WI38 (cell line): ENCODE results near the gene NT5DC4.
"Not testable (repeated sequence)": the region's sequence is repeated elsewhere in the genome, so short reads cannot be mapped to it uniquely, and the experiment has no call there.

Experiments
- H3K4me3 ChIP-seq: 2 replicates; pipeline ENCODE4 v1.5.1; 2011; ENCODE audit warnings: low read depth, mild to moderate bottlenecking, control low read depth, low read length
- TF ChIP-seq, protein P1 (sequence below): IDR thresholded peaks from 2 replicates; pipeline ENCODE4 v1.5.1; 2012; ENCODE audit warnings: low read depth, mild to moderate bottlenecking, control low read depth, low read length

Gene NT5DC4

DNA sequence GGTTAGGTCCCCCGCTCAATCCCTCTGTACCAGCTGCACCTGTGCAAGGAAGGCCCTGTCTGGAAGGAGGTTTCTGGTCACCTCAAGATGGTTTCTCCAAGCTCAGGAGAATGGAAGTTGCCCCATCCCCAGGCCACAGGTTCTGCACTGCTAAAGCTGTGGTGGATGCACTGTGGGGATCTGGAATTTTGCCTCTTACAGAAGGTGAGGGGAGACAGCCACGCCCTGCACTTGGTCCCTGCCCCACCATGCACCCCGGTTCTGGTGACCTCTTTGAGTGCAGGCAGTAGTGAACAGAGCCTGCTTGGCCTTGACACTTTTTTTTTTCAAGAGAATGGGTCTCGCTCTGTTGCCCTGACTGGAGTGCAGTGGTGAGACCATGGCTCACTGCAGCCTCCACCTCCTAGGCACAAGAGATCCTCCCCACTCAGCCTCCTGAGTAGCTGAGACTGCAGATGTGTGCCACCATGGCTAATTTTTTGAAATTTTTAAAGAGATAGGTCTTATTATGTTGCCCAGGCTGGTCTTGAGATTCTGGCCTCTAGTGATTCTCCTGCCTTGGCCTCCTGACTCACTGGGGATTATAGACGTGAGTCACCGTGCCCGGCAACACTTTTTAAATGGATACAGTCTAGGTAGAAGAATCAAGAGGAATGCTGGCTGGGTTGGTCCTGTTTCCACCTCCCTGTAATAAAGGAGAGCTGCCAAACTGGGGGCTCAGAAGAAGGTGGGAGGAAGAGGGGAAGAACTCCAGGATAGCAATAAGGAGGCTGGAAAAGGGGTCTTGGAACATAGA lies 5.8 kb upstream of the NT5DC4 start:
- TF ChIP-seq, protein P1, sequence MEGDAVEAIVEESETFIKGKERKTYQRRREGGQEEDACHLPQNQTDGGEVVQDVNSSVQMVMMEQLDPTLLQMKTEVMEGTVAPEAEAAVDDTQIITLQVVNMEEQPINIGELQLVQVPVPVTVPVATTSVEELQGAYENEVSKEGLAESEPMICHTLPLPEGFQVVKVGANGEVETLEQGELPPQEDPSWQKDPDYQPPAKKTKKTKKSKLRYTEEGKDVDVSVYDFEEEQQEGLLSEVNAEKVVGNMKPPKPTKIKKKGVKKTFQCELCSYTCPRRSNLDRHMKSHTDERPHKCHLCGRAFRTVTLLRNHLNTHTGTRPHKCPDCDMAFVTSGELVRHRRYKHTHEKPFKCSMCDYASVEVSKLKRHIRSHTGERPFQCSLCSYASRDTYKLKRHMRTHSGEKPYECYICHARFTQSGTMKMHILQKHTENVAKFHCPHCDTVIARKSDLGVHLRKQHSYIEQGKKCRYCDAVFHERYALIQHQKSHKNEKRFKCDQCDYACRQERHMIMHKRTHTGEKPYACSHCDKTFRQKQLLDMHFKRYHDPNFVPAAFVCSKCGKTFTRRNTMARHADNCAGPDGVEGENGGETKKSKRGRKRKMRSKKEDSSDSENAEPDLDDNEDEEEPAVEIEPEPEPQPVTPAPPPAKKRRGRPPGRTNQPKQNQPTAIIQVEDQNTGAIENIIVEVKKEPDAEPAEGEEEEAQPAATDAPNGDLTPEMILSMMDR = no peak
- no peak overlapping the region for H3K4me3 ChIP-seq

DNA sequence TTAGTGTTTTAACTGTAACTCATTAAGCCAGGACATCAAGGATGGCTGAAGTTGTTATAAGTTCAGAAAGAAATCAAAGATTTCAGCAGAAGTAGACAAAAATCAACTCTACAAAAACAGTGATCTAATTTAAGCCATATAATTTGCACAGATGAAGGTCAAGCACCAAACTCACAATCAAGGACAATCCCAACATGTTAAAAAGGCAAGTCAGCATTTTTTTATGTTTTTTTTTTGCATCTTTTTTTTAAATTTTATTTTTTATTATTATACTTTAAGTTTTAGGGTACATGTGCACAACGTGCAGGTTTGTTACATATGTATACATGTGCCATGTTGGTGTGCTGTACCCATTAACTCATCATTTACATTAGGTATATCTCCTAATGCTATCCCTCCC lies 4.7 kb upstream of the NT5DC4 start:
- H3K4me3 ChIP-seq = not testable (repeated sequence)

DNA sequence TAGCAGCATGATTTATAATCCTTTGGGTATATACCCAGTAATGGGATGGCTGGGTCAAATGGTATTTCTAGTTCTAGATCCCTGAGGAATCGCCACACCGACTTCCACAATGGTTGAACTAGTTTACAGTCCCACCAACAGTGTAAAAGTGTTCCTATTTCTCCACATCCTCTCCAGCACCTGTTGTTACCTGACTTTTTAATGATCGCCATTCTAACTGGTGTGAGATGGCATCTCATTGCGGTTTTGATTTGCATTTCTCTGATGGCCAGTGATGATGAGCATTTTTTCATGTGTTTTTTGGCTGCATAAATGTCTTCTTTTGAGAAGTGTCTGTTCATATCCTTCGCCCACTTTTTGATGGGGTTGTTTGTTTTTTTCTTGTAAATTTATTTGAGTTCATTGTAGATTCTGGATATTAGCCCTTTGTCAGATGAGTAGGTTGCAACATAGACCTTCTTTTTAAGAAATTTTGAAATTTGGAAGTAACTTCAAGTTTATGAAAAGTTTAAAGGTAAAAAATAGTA lies 3.9 kb upstream of the NT5DC4 start:
- not testable (repeated sequence) for H3K4me3 ChIP-seq

DNA sequence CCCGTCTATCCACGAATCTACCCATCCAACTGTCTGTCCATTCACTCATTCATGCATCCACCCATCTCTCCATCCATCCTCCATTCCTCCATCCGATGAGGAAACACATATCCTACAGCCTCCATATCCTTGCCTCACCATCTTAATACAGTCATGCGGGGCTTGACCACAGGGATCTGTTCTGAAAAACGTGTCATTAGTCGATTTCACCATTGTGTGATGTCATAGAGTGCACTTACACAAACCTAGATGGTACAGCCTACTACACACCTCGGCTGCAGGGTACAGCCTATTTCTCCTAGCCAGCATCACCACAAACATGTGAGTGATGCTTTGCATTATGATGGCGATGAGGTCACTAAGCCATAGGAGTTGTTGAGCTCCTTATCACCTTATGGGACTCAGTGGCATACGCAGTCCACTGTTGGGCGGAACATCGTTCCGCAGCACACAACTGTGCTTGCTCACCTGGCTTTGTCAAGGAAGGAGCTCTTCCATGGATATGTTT lies 1.9 kb upstream of the NT5DC4 start:
- TF ChIP-seq, protein P1 = no peak
- H3K4me3 ChIP-seq = no peak overlapping the region

DNA sequence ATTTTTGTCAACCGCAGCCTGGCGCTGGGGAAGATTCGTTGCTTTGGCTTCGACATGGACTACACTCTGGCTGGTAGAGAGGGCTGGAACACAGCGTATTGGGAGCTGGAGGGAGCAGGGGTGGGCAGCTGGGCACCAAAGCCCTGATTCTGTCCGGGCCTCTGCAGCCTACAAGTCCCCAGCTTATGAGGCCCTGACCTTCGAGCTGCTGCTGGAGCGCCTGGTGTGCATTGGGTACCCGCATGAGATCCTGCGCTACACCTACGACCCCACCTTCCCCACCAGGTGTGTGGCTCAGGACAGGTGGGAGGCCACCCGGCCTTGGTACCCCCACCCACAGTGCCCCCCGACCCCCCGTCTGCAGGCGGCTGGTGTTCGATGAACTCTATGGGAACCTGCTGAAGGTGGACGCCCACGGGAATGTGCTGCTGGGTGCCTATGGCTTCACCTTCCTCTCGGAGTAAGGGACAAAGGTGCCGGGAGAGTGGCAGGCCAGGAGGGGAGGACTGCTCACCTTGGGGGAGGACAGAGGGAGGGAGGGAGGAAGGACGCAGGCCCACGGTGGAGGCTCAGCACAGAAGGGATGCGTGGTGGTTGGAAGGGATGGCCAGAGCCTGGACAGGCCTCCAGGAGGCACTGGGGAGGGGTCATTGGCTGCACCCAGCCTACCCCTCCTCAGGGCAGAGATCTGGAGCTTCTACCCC lies 1.2 kb downstream of the NT5DC4 start:
- H3K4me3 ChIP-seq = no peak overlapping the region
- TF ChIP-seq, protein P1 = no peak

DNA sequence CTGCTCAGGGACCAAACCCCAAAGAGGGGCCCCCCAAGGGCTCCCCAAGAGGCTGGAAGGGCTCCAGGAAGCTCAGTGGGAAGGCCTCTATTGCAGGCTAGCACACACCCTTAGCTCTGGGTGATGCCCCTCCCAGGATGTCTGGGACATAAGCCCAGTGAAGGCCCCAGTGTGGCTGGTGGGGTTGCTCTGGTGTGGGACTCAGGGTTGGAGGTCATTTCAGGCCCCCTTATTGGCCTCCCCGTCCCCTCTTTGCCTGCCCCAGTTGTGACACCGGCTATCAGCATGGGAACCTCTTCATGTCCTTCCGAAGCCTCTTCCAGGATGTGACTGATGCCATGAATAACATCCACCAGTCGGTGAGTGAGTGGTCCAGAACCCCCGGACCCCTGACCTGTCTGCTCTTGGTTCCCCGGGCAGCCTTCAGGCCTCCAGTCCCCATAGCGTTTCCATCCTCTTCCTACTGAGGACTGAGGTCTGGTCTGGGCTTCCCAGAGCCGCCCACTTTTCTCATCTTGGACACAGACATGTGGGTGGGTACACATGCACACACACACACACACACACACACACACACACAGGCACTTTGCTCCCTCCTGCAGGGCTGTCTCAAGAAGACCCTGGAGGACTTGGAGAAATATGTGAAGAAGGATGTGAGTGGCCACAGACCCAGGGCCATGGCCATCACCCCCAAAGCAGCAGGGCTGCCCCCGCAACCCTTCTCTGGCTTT lies 2.2 kb downstream of the NT5DC4 start:
- TF ChIP-seq, protein P1 = no peak
- no peak overlapping the region for H3K4me3 ChIP-seq

DNA sequence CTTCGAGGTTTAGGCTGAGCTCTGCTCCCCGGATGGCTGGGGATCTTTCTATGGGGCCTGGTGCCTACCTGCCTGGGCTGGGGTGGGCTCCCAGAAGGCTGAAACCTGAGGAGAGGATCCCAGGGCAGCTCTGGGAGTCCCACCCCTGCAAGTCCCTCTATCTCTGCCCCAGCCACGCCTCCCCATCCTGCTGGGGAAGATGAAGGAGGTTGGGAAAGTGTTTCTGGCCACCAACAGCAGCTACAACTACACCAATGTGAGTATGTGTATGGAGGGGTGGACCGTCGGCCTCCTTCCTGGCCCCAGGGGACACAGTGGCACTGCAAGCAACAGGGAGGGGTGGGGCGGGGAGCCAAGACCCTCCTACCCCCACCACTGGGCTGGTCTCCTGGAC lies 2.7 kb downstream of the NT5DC4 start:
- TF ChIP-seq, protein P1 = no peak
- no peak overlapping the region for H3K4me3 ChIP-seq

DNA sequence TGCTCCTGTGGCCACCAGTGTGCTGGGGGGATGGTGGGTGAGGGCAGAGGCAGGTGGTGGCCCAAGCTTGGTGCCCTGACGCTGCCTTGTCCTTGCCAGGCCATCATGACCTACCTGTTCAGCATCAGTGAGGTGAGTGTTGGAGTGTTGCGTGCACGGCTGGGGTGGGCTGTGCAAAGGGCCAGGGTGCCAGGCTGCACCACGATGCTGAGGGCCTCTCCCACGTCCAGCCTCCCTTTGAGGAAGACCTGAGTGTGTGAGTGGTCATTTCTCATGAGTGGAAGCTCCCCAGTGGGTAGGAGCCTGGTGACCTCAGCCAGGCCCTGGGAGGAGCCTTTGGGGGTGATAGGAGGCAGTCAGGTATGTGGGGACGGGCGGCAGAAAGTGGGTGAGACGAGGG lies 3.2 kb downstream of the NT5DC4 start:
- H3K4me3 ChIP-seq = no peak overlapping the region
- TF ChIP-seq, protein P1 = no peak
